HTERT RPE-1 (cell line): ENCODE measurements around the gene WDHD1.
"Not testable (repeated sequence)": the region's sequence is repeated elsewhere in the genome, so short reads cannot be mapped to it uniquely, and the experiment has no call there.

Source experiments
- in situ Hi-C: fragments of 300-500 bp; cut with MboI; formaldehyde crosslinking; loops from 4 replicates; pipeline ENCODE4 v1.14.3; 2020; ENCODE audit warnings: low sequenced_read_pairs

Gene WDHD1

DNA sequence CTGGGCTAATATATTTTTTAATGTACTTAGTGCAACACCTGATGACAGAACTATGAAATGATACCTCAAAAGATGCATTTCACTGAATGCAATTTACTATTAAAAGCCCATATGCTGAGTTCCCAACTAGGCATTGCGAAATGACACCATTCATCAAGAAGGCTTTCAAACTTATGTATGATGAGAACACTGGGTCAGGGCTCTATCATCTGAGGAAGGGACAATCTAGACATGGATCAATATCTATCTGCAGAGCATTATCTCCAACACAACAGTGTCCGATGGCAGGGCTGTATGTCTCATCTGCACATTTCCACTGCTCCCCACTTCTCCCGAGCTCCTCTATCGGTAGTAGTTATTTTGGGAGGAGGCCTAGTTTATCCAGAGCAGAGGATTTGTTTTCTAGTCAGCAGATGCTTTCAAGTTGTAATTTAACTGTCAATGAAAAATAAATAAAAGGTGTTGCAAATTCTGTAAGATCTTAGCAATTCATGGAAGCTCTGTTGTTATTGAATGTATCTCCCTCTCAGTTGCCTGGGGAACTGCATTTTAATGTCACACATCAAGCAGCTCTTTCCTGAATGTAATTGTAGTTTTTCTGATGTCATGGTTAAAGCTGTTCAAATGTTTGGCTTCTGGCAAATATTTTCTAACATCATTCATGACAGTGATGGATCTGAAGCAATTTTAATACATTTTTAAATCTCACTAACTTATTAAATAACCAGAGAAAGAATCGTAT is 116.9 kb downstream of the WDHD1 start:
- in situ Hi-C loops = no loop called here

DNA sequence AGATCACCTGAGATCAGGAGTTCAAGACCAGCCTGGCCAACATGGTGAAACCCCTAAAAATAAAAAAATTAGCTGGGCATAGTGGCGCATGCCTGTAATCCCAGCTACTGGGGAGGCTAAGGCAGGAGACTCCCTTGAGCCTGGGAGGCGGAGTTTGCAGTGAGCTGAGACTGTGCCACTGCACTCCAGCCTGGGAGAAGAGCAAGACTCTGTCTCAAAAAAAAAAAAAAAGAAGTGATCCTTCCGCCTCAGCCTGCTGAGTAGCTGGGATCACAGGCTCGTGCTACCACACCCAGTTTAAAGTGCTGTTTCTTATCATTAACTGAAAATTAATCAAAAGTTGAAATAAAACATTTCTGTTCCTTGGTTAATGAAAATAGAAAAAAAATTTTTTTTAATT is 117.9 kb downstream of the WDHD1 start:
- in situ Hi-C loops = not testable (repeated sequence)

DNA sequence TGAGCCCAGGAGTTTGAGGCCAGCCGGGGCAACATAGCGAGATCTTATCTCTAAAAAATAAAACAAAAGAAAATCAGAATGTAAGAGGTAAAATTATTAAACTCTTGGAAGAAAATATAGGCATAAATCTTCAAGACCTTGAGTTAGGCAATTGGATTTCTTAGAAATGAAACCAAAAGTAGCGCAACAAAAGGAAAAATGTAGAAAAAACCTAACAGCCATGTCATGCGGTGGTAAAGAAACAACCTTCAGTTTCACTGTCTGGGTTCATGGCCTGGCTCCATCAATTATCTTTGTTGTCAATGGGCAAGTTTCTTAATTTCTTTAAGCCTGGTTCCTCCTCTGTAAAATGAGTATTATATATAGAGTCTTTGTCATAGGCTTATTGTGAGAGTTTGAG is 118.7 kb downstream of the WDHD1 start:
- in situ Hi-C loops = no loop called here

DNA sequence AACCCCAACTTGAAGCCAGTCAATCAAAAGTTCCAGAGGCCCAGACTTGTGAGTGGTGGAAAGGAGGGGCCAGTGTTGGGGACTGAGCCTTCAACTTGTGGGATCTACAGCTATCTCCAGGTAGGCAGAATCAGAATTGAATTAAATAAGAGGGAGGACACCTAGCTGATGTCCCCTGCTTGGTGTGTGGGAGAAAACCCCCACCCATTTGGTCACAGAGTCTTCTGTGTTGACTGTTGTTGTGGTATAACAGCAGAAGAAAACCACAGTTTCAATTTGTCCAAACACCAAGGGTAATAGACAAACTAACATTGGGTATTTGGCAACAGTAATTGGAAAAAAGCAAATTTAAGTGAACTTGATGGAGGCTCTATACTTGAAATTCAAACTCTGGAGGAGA is 120.8 kb downstream of the WDHD1 start:
- in situ Hi-C loops = no loop called here

DNA sequence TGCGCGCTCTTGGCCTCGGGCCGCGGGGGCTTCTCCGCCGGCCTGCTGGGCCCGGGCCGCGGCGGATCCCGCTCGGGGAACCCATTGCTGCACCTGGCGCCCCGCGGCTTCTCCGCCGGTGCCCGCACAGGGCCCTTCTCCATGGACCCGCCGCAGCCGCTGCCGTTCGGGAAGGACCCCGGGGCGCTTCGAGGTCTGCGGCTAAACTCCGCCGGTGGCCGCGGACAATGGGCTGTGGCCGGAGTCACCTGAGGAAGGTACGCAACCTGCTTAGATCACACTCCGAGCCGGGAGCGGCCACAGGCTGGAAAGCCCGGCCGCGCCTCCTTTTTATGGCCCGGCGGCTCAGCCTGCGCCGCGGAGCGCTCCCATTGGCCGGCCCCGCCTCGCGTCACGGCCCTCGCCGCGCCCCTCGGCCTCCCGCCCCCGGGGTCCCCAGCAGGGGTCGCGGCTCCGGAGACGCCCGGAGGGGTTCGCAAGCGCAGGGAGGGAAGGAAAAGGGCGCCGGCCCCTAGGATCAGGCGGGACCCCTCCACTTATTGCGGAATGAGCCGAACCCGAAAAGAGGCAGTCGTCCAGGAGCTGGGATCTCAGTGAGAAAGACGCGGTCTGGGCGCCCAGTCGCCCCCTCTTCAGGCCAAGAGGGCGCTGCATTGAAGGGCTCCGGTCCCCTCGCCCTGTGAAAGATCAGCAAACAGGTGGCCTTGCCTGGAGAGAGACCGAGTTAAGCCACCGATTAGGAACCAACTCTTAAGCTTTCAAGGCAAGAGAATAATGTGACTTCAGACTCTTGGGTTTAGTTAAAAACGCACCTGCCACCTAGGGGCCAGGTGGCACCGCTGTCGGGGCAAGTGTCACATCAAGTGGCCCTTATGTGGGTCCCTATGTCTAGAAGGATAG is 124.1 kb downstream of the WDHD1 start, which contains the start of gene GCH1:
TSS of gene GCH1 (minus strand) at position 306 of the 900 bp plus-strand sequence. CDS start at position 143, 163 bp downstream.
- in situ Hi-C loops = no loop called here

DNA sequence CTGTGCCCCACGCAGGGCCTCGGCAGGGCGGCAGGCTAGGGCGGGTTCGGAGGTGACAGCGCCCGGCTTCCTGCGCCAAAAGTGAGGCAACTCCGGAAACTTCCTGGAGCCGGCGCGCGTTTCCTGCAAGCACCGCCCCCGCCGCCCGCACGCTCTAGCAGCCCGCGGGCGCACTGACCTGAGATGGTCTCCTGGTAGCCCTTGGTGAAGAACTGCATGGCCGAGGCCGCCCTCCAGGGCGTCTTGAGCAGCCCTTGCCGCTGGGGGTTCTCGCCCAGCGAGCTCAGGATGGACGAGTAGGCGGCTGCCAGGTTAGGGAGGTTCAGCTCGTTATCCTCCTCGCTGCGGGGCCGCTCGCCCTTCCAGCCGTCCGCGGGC is 124.8 kb downstream of the WDHD1 start:
- in situ Hi-C loops = no loop called here

DNA sequence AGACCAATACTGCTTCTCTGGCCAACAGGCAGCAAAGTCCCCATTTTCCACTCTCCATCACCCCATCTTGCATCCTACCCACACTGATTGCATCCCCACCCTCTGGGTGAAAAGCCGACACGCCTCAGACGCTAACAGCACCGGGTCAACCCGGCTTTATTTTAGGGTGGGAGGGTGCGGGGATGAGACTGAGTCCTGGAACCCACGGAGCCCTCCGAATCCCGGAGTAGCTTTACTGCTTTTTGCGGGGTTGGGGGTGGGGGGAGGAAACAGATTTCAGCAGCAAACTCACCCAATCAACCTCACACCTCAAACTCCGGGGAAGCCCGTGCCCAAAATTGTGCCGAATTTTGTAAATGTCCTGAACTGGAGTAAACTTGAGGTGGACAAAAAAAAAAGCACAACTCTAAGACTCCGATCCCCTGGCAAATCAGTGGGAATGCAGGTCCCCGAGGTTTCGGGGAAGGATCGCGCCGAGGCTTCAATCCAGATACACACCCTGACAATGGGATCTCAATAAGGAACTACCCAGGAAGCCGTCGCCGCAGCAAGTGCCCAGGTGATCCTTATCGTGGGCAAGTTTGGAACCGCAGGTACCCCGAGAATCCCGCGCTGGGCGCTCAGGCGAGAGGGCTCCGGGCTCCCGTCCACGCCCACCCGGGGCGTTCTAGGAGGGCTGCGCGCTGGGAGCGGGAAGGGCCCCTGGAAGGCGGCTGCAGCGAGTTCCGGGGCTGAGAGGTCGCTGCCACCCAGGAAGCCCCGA is 125.3 kb downstream of the WDHD1 start:
- in situ Hi-C loops = no loop called here

DNA sequence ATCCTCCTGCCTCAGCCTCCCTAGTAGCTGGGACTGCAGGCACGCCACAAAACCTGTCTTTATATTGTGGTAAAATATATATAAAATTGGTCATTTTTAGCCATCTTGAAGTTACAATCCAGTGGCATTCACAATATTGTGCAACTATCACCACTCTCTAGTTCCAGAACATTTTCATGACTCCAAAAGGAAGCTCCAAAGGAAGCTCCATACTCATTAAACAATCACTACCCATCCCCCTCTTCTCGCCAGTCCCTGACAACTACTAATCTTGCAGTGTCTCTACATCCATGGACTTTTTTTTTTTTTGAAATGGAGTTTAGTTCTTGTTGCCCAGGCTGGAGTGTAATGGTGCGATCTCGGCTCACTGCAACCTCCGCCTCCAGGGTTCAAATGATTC is 127.3 kb downstream of the WDHD1 start:
- in situ Hi-C loops = no loop called here

DNA sequence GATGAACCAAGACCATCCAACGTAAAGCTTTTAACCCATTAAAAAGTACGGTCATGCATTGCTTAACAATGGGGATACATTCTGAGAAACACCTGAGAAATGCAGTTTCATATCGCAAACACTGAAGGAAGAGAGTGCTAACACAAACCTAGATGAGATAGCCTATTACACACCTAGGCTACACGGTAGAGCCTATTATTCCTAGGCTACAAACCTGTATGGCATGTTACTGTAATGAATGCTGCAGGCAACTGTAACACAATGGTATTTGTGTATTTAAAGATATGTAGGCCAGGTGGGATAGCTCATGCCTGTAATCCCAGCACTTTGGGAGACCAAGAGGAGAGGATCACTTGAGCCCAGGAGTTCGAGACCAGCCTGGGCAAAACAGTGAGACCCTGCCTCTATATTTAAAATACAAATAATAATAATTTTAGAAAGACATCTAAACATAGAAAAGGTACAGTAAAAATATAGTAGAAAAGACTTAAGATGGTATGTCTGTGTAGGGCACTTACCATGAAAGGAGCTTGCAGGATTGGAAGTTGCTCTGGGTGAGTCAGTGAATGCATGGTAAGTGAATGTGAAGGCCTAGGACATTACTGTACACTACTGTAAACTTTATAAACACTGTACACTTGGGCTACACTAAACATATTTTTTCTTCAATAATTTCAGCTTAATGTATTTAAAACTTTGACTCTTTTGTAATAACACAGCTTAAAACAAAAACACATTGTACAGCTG is 128.9 kb downstream of the WDHD1 start:
- in situ Hi-C loops = not testable (repeated sequence)

DNA sequence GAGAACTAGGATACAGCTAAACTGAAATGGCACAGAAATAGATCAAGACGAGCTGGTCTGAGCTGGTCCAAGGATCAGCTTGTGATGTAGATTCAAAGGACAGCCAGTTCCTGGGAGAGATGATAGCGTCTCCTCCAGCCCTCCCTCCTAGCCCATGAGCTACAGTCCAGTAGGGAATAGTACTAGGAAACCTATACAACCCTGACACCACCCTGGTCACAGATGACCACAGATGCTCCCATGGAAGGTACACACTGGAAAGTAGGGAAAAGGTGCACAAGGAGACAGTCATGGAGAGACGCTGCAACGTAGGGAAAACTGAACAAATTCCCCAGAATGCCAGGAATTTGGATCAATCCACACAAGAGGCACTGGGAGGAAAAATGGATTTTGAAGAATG is 131.2 kb downstream of the WDHD1 start:
- in situ Hi-C loops = no loop called here

DNA sequence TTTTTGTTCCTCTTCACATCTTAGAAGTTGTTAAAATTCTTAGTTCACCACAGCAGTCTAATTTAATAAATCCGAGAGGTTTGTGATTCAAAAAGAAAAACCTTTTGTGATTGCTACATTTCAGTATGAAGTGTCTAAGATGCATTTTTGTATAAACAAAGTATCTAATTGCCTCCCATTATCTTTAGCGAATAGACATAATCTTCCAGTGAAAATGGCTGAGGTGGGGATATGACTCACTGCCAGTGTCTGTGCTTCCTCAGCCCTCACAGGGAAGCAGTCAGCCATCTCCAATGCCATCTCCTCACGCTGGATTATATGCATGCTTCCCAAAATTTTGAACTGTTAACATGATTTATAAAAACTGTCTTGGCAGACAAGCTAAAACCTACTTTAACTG is 131.9 kb downstream of the WDHD1 start:
- in situ Hi-C loops = no loop called here

DNA sequence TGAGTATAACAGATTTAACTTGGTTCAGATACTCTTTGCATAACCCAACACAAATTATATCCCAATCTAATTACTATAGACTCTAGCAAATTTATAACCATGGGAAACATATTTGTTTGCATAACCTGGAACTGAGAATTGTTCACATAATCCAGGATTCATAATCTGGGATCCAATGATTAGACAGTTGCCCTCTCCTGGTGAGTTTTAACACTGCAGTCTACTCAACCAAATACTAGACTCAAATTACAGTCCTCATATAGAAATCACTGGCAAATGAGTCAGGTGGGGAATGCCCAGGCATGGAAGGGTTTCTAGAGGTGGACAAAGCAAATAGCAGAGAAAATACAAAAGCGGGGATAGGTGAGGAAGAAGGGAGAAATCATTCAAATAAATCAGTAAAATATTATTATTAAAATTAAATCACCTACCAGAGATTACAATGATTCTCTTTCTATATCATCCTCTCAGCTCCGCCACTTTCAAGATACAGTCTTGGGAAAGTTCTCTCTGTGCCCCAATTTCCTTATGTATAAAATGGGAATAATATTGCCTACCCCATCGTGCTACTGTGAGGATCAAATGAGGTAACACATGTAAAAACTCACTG is 133.6 kb downstream of the WDHD1 start:
- in situ Hi-C loops = no loop called here

DNA sequence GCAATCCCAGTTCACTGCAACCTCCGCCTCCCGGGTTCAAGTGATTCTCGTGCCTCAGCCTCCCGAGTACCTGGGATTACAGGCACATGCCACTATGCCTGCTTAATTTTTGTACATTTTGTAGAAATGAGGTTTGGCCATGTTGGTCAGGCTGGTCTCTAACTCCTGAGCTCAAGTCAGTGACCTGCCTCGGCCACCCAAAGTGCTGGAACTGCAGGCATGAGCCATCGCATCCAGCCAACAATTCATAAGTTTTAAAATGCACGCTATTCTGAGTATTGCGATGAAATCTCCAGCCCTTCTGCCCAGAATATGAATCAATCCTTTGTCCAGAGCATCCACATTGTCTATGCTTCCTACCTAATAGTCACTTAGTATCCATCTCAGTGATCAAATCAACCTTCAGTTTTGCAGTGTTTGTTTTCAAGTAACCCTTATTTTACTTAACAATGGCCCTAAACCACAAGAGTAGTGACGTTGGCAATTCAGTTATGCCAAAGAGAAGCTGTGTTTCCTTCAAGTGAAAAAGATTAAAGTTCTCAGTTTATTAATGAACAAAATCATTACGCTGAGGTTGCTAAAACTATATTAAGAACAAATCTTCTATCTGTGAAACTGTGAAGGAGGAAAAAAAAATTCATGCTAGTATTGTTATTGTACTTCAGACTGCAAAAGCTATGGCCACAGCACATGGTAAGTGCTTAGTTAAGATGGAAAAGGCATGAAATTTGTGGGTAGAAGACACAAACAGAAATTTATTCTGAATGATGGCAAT is 135.2 kb downstream of the WDHD1 start:
- in situ Hi-C loops = no loop called here

DNA sequence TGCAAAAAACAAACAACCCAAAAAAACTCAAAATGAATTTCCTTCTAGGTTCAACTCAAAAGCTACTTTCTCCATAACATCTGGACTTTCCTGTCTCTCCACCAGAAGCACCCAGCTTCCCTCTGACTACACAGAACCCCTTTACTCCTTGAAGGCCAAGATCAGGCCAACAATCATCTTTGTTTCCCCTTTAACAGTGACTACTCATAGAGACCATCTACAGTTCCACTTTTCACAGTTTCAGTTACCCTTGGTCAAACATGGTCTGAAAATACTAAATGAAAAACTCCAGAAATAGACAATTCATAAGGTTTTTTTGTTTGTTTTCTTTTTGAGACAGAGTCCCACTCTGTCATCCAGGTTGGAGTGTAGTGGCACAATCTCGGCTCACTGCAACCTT is 136.1 kb downstream of the WDHD1 start:
- in situ Hi-C loops = no loop called here

DNA sequence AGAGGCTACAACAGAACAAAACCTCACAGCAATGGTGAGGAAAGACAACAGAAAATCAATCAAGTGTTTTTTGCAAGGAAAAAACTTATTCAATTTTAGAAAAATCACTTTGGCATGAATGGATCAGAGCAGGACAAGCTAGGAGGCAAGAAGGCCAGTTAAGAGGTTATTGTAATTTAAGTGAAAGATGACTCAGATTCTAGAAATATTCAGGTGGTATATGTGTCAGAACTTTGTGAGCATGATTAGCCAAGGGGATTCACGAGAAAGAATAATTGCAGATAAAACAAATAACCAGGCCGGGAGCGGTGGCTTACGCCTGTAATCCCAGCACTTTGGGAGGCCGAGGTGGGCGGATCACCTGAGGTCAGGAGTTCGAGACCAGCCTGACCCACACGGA is 137.0 kb downstream of the WDHD1 start:
- in situ Hi-C loops = no loop called here
